Measurements from ENCODE around the gene INSR. TPM values are rescaled to one million over a fixed set of nuclear protein-coding genes. Genes with fewer than 3 reads are reported as not detected.

INSR gene
- total and polyA plus RNA-seq, 2 donors (not counting 3 experiments of a cell fraction or from before 2014, with no cell fraction given) = 4.9 to 19.5 TPM

DNA sequence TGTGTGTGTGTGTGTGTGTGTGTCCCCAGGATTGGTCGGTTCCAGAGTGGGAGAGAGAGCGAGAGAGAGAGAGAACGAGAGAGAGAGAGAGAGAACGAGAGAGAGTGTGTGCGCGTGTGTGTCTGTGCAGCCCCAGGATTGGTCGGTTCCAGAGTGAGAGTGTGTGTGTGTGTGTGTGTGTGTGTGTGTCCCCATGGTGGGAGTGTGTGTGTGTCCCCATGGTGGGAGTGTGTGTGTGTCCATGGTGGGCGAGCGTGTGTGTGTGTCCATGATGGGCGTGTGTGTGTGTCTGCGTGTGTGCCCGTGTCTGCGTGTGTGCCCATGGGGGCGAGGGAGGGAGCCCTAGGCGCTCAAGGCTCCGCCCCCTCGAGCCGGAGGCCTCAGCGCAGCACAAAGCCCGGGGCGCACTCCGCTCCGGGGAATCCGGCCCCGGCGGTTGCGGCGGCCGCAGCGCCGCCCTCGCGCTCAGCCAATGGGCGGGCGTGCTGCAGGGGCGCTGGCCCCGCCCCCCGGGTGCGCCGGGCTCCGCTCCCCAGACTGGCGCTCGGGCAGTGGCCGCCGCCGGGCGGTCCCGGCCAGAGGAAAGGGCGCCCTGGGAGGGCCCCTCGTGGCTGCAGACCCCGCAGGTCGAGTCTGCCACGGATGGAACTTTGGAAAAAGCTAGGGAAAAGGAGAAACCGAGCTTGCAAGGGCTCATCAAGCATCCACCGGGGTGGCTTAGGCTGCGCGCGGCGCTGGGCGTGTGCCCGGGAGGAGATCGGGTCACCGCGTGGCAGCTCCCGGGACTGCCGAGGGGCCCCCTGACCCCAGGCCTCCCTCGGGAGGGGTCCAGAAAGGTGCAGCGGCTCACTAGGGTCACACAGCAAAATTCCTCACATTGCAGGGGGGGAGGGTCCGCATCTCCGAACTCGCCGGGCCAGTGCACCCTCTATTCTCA lies 96.2 kb downstream of the INSR start:
- H3K4me3 ChIP-seq (replicated peaks in 1 of 3; ENCODE audit: insufficient read depth in 1 of 3, low read depth in 1 of 3, low read length in 3 of 3) = peak overlapping the region; percentile 38 to 52 (median 46)
- H3K27ac ChIP-seq (ENCODE audit: insufficient read depth, low read depth, low read length) = peak overlapping the region; percentile 48
- peak overlapping the region; percentile 46 for H3K9ac ChIP-seq (replicated peaks; ENCODE audit: extremely low read depth, insufficient read depth, low read length)
- peaks cover 7% of the 10 kb centered on the region for H3K4me1 ChIP-seq (ENCODE audit: control insufficient read depth, extremely low read depth, insufficient read depth, low read length)
- FAIRE-seq = no peak
- H3K9me1 ChIP-seq (replicated peaks; ENCODE audit: control insufficient read depth, extremely low read depth, insufficient read depth, low read length) = no peaks in the 10 kb centered on the region
- no peaks in the 10 kb centered on the region for H3K27me3 ChIP-seq (ENCODE audit: control insufficient read depth in 2 of 2, insufficient read depth in 2 of 2, low read length in 2 of 2)
- no peaks in the 10 kb centered on the region for H3K36me3 ChIP-seq (ENCODE audit: control insufficient read depth in 2 of 2, extremely low read depth in 1 of 2, insufficient read depth in 2 of 2, low read length in 2 of 2)
- POLR2A ChIA-PET = no interaction called here
- DNase-seq (ENCODE audit: low read depth, low spot score) = peak; percentile 92
- intact Hi-C loops (cut with micrococcal nuclease) (loop anchor here (1.0 to 2.0 kb wide), 5 partner anchors 9 to 143 kb away; partner anchors contain the start of gene INSR), dilution Hi-C loops (cut with MboI; ENCODE audit: extremely low pct_ligation_motif_present, low sequenced_read_pairs) (no loop called here)
- H2AFZ ChIP-seq (ENCODE audit: low read depth, low read length) = peak overlapping the region; percentile 98
- no TSS peak for BruUV-seq (replicated peaks)
- H3K4me2 ChIP-seq (ENCODE audit: insufficient read depth, low read length) = peak overlapping the region; percentile 80
- CTCF ChIA-PET = no interaction called here
- TF ChIP-seq, protein P1, sequence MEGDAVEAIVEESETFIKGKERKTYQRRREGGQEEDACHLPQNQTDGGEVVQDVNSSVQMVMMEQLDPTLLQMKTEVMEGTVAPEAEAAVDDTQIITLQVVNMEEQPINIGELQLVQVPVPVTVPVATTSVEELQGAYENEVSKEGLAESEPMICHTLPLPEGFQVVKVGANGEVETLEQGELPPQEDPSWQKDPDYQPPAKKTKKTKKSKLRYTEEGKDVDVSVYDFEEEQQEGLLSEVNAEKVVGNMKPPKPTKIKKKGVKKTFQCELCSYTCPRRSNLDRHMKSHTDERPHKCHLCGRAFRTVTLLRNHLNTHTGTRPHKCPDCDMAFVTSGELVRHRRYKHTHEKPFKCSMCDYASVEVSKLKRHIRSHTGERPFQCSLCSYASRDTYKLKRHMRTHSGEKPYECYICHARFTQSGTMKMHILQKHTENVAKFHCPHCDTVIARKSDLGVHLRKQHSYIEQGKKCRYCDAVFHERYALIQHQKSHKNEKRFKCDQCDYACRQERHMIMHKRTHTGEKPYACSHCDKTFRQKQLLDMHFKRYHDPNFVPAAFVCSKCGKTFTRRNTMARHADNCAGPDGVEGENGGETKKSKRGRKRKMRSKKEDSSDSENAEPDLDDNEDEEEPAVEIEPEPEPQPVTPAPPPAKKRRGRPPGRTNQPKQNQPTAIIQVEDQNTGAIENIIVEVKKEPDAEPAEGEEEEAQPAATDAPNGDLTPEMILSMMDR (IDR thresholded peaks at IDR 0.05; ENCODE audit: extremely low read depth in 1 of 2, insufficient read depth in 1 of 2, low read depth in 1 of 2, low read length in 2 of 2) = peak in 1 of 2 donors; percentile 19
- TF ChIP-seq POLR2AphosphoS5 (IDR thresholded peaks at IDR 0.05; ENCODE audit: insufficient read depth, low read depth, low read length) = peak; percentile 53
- peak; percentile 66 for TF ChIP-seq POLR2A (IDR thresholded peaks at IDR 0.05; ENCODE audit: low read depth, low read length)
- no peak for TF ChIP-seq MYC (IDR thresholded peaks at IDR 0.05; ENCODE audit: low read depth, low read length)
- H3K9me3 ChIP-seq (replicated peaks; ENCODE audit: control insufficient read depth, insufficient read depth, low read length) = no peaks in the 10 kb centered on the region
- no peaks in the 10 kb centered on the region for H3K79me2 ChIP-seq (ENCODE audit: control insufficient read depth, insufficient read depth, low read length)
- H4K20me1 ChIP-seq (replicated peaks; ENCODE audit: control insufficient read depth, extremely low read depth, insufficient read depth, low read length) = no peaks in the 10 kb centered on the region

Data from endothelial cell of umbilical vein (primary cell).